IMR-90 (cell line): ENCODE measurements around the gene WHRN. TPM values are rescaled to one million over a fixed set of nuclear protein-coding genes. Genes with fewer than 3 reads are reported as not detected.
A peak's percentile ranks its signal among the peaks of the same experiment; 100 is the strongest.

ENCODE experiments used
- ATAC-seq: fragments of 200-7000 bp; cut with Tn5 transposase; 2 replicates; pipeline ENCODE4 v1.9.1; 2020; ENCODE audit warnings: low read depth, mild to moderate bottlenecking, moderate library complexity
- BruUV-seq: library from RNA; stranded (reverse); fragments of 400-500 nt; replicated peaks from 2 replicates; lab custom pipeline; 2021; lab: Mats Ljungman, UMichigan
- CTCF ChIA-PET: fragments of 300-600 bp; formaldehyde crosslinking; extraction: SDS; loops from one replicate; lab custom pipeline; 2021; ENCODE audit warnings: antibody characterized with exemption; lab: Yijun Ruan, JAX
- POLR2A ChIA-PET: fragments of 300-600 bp; sonication (Branson Sonifier 250); formaldehyde crosslinking; loops from one replicate; lab custom pipeline; 2022; ENCODE audit warnings: antibody characterized with exemption; ENCODE audit not compliant: unreplicated experiment; lab: Charles Lee
- DNase-seq: peaks from one replicate; pipeline ENCODE4 v3.0.0; 2013
- H2AFZ ChIP-seq: replicated peaks from 2 replicates; pipeline ENCODE3; 2013; ENCODE audit warnings: low read length, mild to moderate bottlenecking; ENCODE audit not compliant: poor library complexity
- H2AK5ac ChIP-seq: 2 replicates; pipeline ENCODE4 v1.6.1; 2013; ENCODE audit warnings: low read depth, low read length, inconsistent platforms
- H2AK9ac ChIP-seq: replicated peaks from 2 replicates; pipeline ENCODE3; 2013; ENCODE audit warnings: mild to moderate bottlenecking, low read depth, low read length, moderate library complexity; ENCODE audit not compliant: poor library complexity
- H2BK120ac ChIP-seq: 2 replicates; pipeline ENCODE4 v1.6.1; 2013; ENCODE audit warnings: low read depth, low read length, inconsistent platforms
- H2BK15ac ChIP-seq: 3 replicates; pipeline ENCODE4 v1.6.1; 2013; ENCODE audit warnings: low read depth, low read length, inconsistent platforms
- H2BK20ac ChIP-seq: 2 replicates; pipeline ENCODE4 v1.6.1; 2013; ENCODE audit warnings: low read depth, mild to moderate bottlenecking, inconsistent platforms, low read length, moderate library complexity
- H2BK5ac ChIP-seq: 2 replicates; pipeline ENCODE4 v1.6.1; 2013; ENCODE audit warnings: mild to moderate bottlenecking, low read depth, low read length, inconsistent platforms; ENCODE audit not compliant: poor library complexity, severe bottlenecking
- H3K14ac ChIP-seq: replicated peaks from 2 replicates; pipeline ENCODE4 v1.6.1; 2013; ENCODE audit warnings: low read depth, low read length, inconsistent platforms
- H3K18ac ChIP-seq: 2 replicates; pipeline ENCODE4 v1.6.1; 2013; ENCODE audit warnings: low read depth, low read length, control low read depth
- H3K23ac ChIP-seq: 2 replicates; pipeline ENCODE4 v1.6.1; 2013; ENCODE audit warnings: low read depth, low read length, inconsistent platforms
- H3K27ac ChIP-seq: 2 replicates; pipeline ENCODE4 v1.5.1; 2013; ENCODE audit warnings: mild to moderate bottlenecking, control low read depth, low read length; ENCODE audit not compliant: insufficient read depth
- H3K27me3 ChIP-seq: 2 replicates; pipeline ENCODE4 v1.6.1; 2013; ENCODE audit warnings: low read length; ENCODE audit not compliant: control insufficient read depth, insufficient read depth
- H3K36me3 ChIP-seq: 2 replicates; pipeline ENCODE4 v1.6.1; 2013; ENCODE audit warnings: low read length, mixed read lengths; ENCODE audit not compliant: control insufficient read depth, insufficient read depth
- H3K4ac ChIP-seq: 2 replicates; pipeline ENCODE4 v1.6.1; 2013; ENCODE audit warnings: low read depth, low read length, inconsistent platforms
- H3K4me1 ChIP-seq: 2 replicates; pipeline ENCODE4 v1.6.1; 2013; ENCODE audit warnings: low read length, mixed read lengths; ENCODE audit not compliant: control insufficient read depth, insufficient read depth
- H3K4me2 ChIP-seq: 2 replicates; pipeline ENCODE4 v1.6.1; 2013; ENCODE audit warnings: low read depth, mild to moderate bottlenecking, control low read depth, low read length, moderate library complexity
- H3K4me3 ChIP-seq: 2 replicates; pipeline ENCODE4 v1.5.1; 2013; ENCODE audit warnings: low read depth, mild to moderate bottlenecking, control low read depth, low read length, moderate library complexity; ENCODE audit not compliant: insufficient read depth
- H3K56ac ChIP-seq: 2 replicates; pipeline ENCODE4 v1.6.1; 2013; ENCODE audit warnings: low read length, inconsistent platforms; ENCODE audit not compliant: insufficient read depth; ENCODE audit errors: extremely low read depth
- H3K79me1 ChIP-seq, 2 experiments: 2 replicates each; pipeline ENCODE4 v1.6.1; 2013; ENCODE audit warnings: low read length in 2 of 2, inconsistent platforms in 1 of 2, low read depth in 1 of 2
- H3K9ac ChIP-seq: 2 replicates; pipeline ENCODE4 v1.6.1; 2013; ENCODE audit warnings: low read depth, low read length, control low read depth
- H3K9me1 ChIP-seq: 2 replicates; pipeline ENCODE4 v1.6.1; 2013; ENCODE audit warnings: low read length, inconsistent platforms; ENCODE audit not compliant: insufficient read depth
- H3K9me3 ChIP-seq: 2 replicates; pipeline ENCODE4 v1.6.1; 2013; ENCODE audit warnings: low read length; ENCODE audit not compliant: control insufficient read depth, insufficient read depth
- H4K20me1 ChIP-seq: 2 replicates; pipeline ENCODE4 v1.6.1; 2013; ENCODE audit warnings: low read length, inconsistent platforms; ENCODE audit not compliant: insufficient read depth
- H4K5ac ChIP-seq: 2 replicates; pipeline ENCODE4 v1.6.1; 2013; ENCODE audit warnings: mild to moderate bottlenecking, low read depth, low read length, control low read depth
- H4K8ac ChIP-seq, 2 experiments: 2 replicates each; pipeline ENCODE4 v1.6.1; 2013; ENCODE audit warnings: low read depth in 2 of 2, low read length in 2 of 2, control low read depth in 1 of 2, inconsistent platforms in 1 of 2
- H4K91ac ChIP-seq: 2 replicates; pipeline ENCODE4 v1.6.1; 2013; ENCODE audit warnings: low read depth, low read length, inconsistent platforms; ENCODE audit not compliant: insufficient read depth
- BHLHE40 ChIP-seq: fragments of 150-350 bp; IDR thresholded peaks from 2 replicates; pipeline ENCODE4 v1.6.1; 2016; ENCODE audit warnings: mild to moderate bottlenecking, low read depth, low read length
- CEBPB ChIP-seq: IDR thresholded peaks from 2 replicates; pipeline ENCODE4 v1.6.1; 2012; ENCODE audit warnings: low read depth, low read length, improper control_type of control experiment
- CHD1 ChIP-seq: IDR thresholded peaks from 2 replicates; pipeline ENCODE4 v1.6.1; 2012; ENCODE audit warnings: low read depth, low read length, improper control_type of control experiment
- CTCF ChIP-seq: conservative IDR thresholded peaks from 2 replicates; pipeline ENCODE4 v1.5.1; 2012; ENCODE audit warnings: mild to moderate bottlenecking, low read depth, low read length, improper control_type of control experiment
- FOS ChIP-seq: fragments of 150-350 bp; IDR thresholded peaks from 2 replicates; pipeline ENCODE4 v1.6.1; 2016; ENCODE audit warnings: low read depth, low read length
- RFX5 ChIP-seq: IDR thresholded peaks from 2 replicates; pipeline ENCODE4 v1.8.0; 2012; ENCODE audit warnings: low read depth, mild to moderate bottlenecking, low read length, moderate library complexity
- USF2 ChIP-seq: fragments of 150-350 bp; IDR thresholded peaks from 2 replicates; pipeline ENCODE4 v1.6.1; 2017; ENCODE audit warnings: mild to moderate bottlenecking, antibody characterized with exemption, low read length, low read depth
- WGBS, 2 experiments: methylation state at CpG; one replicate each; pipeline versions ENCODE4 v1.1.5 to v1.1.7; 2013; ENCODE audit warnings: missing lambda C conversion rate in 2 of 2; ENCODE audit not compliant: insufficient read length in 1 of 2; ENCODE audit errors: extremely low coverage in 2 of 2; 5-methylcytosine and 5-hydroxymethylcytosine counted together
- dilution Hi-C: fragments of 300-500 bp; cut with HindIII; formaldehyde crosslinking; loops from one replicate; pipeline ENCODE4 v1.14.3; 2018; ENCODE audit warnings: low sequenced_read_pairs; ENCODE audit not compliant: unreplicated experiment
- in situ Hi-C: fragments of 300-500 bp; cut with MboI; formaldehyde crosslinking; loops from 3 replicates; pipeline ENCODE4 v1.14.3; 2019; ENCODE audit warnings: low sequenced_read_pairs, inconsistent platforms, mixed read lengths
- intact Hi-C: fragments of 100-400 bp; cut with micrococcal nuclease; formaldehyde crosslinking; loops from 2 replicates; pipeline ENCODE4 v1.10.0; 2022
- polyA plus RNA-seq, 3 experiments: library from polyadenylated mRNA; depleted of rRNA; stranded (reverse); fragments of >200 nt; gene quantifications; 2 replicates each; pipeline ENCODE4 v1.2.3, GENCODE V29; 2012; ENCODE audit warnings: low replicate concordance in 1 of 3
- total RNA-seq: library from RNA; depleted of rRNA; stranded (reverse); fragments of >200 nt; gene quantifications from 2 replicates; pipeline ENCODE4 v1.2.3, GENCODE V29; 2012

WHRN gene
- total and polyA plus RNA-seq, 2 of the 4 experiments (the other 2 are of a cell fraction) = 0.18 to 2.6 TPM

DNA sequence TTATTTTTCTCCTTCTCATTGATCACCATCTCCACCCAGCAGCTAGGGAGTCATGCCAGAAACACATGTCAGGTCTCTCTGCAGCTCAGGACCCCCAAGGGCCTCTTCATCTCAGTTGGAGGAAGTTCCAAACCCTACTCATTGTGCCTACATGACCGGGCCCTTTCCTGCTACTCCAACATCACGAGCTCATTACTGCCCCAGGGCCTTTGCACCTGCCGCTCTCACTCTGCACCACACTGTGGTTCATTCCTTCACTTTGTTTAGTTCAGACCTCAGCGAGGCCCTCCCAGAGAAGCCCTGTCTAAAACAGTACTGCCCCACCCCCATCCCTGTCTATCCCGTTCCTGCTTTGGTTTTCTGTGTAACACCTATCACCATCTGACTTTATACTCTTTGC, 95.4 kb downstream of the WHRN start:
- 82% methylated on average over 2 of the region's 5 CpGs; no CpG with 5 or more reads in 1 of the 2 experiments for WGBS, 2 experiments
- in situ Hi-C loops = loop anchor here (5.0 to 10.0 kb wide), 4 partner anchors 237 to 605 kb away; no protein-coding TSS in a partner anchor
- POLR2A ChIA-PET = no interaction called here

More for the DNA sequence above, 95.4 kb downstream of the WHRN start:
- Histone ChIP-seq H4K91ac (no peak overlapping the region), H3K4ac (no peak overlapping the region), H3K36me3 (no peaks in the 10 kb centered on the region), H3K14ac (no peak overlapping the region), H3K27ac (no peak overlapping the region), H3K4me3 (no peak overlapping the region), H3K9me3 (no peaks in the 10 kb centered on the region), H3K4me1 (peaks cover 8% of the 10 kb centered on the region; the same call in 1 of the 2 replicates), H3K79me1 (no peaks in the 10 kb centered on the region), H3K9ac (no peak overlapping the region), H3K18ac (no peak overlapping the region), H2BK20ac (no peak overlapping the region), H4K5ac (no peak overlapping the region), H2BK15ac (no peak overlapping the region), H3K23ac (no peak overlapping the region), H4K20me1 (0 out of 2 replicates have a peak, but pooled peaks cover 4% of the 10 kb centered on the region), H2AK9ac (no peak overlapping the region), H2AK5ac (no peak overlapping the region), H3K27me3 (peaks cover 8% of the 10 kb centered on the region; the same call in 1 of the 2 replicates), H2BK120ac (no peak overlapping the region), H3K9me1 (peaks cover 3% of the 10 kb centered on the region; the same call in 1 of the 2 replicates), H3K56ac (no peak overlapping the region), H3K4me2 (no peak overlapping the region), H2AFZ (peak overlapping the region; percentile 59), H4K8ac (no peak overlapping the region), H2BK5ac (no peak overlapping the region)
- no TSS peak for BruUV-seq
- dilution Hi-C loops (no loop called here), intact Hi-C loops (loop anchor here (5.0 to 10.0 kb wide), 3 partner anchors 177 to 495 kb away; partner anchors contain the start of gene ATP6V1G1)
- ATAC-seq (no peak), DNase-seq (no peak)
- CTCF ChIA-PET = interaction anchor here (0.9 kb wide), 1 partner anchor 244 kb away, joined by 3 read pairs; no protein-coding TSS in a partner anchor
- TF ChIP-seq RFX5 (no peak), CHD1 (no peak), CEBPB (no peak), BHLHE40 (no peak), USF2 (no peak), CTCF (no peak), FOS (no peak)
